A549 (cell line): ENCODE measurements around the gene GHITM. TPM values are rescaled to one million over a fixed set of nuclear protein-coding genes. Genes with fewer than 3 reads are reported as not detected.

Experiments
- ATAC-seq, 2 experiments: fragments of 200-7000 bp in 1 of 2; fragments of >200 bp in 1 of 2; cut with Nextera tagmentation in 1 of 2; cut with Tn5 transposase in 1 of 2; 3 replicates each; pipeline versions ENCODE4 v1.8.0 to v1.9.1; 2018 to 2020; ENCODE audit warnings: mild to moderate bottlenecking in 1 of 2, moderate library complexity in 1 of 2
- CTCF ChIA-PET: fragments of 300-600 bp; sonication (Branson Sonifier 250); formaldehyde crosslinking; extraction: SDS; loops from one replicate; lab custom pipeline; 2021; ENCODE audit warnings: antibody characterized with exemption, inconsistent platforms; lab: Yijun Ruan, JAX
- POLR2A ChIA-PET: fragments of 350-600 bp; formaldehyde crosslinking; extraction: SDS; loops from one replicate; lab custom pipeline; 2021; ENCODE audit warnings: antibody characterized with exemption, inconsistent platforms; lab: Yijun Ruan, JAX
- DNase-seq, 2 experiments: peaks; one replicate each; pipeline versions ENCODE4 v3.0.0 to v3.0.0-alpha.2; 2011 to 2016; ENCODE audit warnings: low read depth in 1 of 2, low spot score in 1 of 2
- FAIRE-seq: peaks from 2 replicates; lab custom pipeline; 2011; peaks lifted over from hg19 to GRCh38; lab: Jason Lieb, UNC
- H3K27ac ChIP-seq, 2 experiments: fragments of >200 bp; sonication (Bioruptor Twin); formaldehyde crosslinking; 3 replicates each; pipeline ENCODE4 v1.5.1; 2016 to 2017
- H3K4me1 ChIP-seq: fragments of >200 bp; sonication (Bioruptor Twin); formaldehyde crosslinking; 3 replicates; pipeline ENCODE4 v1.6.1; 2016
- H3K4me2 ChIP-seq: fragments of >200 bp; sonication (Bioruptor Twin); formaldehyde crosslinking; 3 replicates; pipeline ENCODE4 v1.6.1; 2016
- H3K4me3 ChIP-seq: fragments of >200 bp; sonication (Bioruptor Twin); formaldehyde crosslinking; 3 replicates; pipeline ENCODE4 v1.5.1; 2016
- H3K9me3 ChIP-seq: fragments of >200 bp; sonication (Bioruptor Twin); formaldehyde crosslinking; 3 replicates; pipeline ENCODE4 v1.6.1; 2016
- BCL3 ChIP-seq: fragments of >200 bp; sonication (Bioruptor Twin); formaldehyde crosslinking; IDR thresholded peaks from 3 replicates; pipeline ENCODE4 v1.6.1; 2016
- CHD4 ChIP-seq: fragments of 200-600 bp; sonication (generic); IDR thresholded peaks from 2 replicates; pipeline ENCODE4 v1.6.1; 2016; ENCODE audit warnings: antibody characterized with exemption, mild to moderate bottlenecking, borderline replicate concordance
- FOSB ChIP-seq: fragments of 250-450 bp; sonication (Bioruptor Pico); IDR thresholded peaks from 2 replicates; pipeline ENCODE4 v1.5.0; 2020; ENCODE audit warnings: mild to moderate bottlenecking, moderate library complexity
- HOXB5 ChIP-seq: fragments of 250-450 bp; sonication (Bioruptor Pico); IDR thresholded peaks from 2 replicates; pipeline ENCODE4 v1.5.0; 2020; ENCODE audit warnings: mild to moderate bottlenecking, moderate library complexity
- MAFK ChIP-seq: fragments of 450-650 bp; IDR thresholded peaks from 2 replicates; pipeline ENCODE4 v1.6.1; 2014; ENCODE audit not compliant: partially characterized antibody
- NFE2L2 ChIP-seq: fragments of 150-350 bp; conservative IDR thresholded peaks from 2 replicates; pipeline ENCODE4 v1.6.1; 2014; ENCODE audit warnings: low read length
- NPAS2 ChIP-seq: fragments of 250-450 bp; sonication (Bioruptor Pico); IDR thresholded peaks from 2 replicates; pipeline ENCODE4 v1.8.0; 2022; ENCODE audit warnings: mild to moderate bottlenecking, moderate library complexity, borderline replicate concordance
- NR3C1 ChIP-seq: fragments of >200 bp; sonication (Bioruptor Twin); formaldehyde crosslinking; IDR thresholded peaks from 3 replicates; pipeline ENCODE4 v1.6.1; 2017
- PHF8 ChIP-seq: fragments of 200-600 bp; sonication (generic); IDR thresholded peaks from 2 replicates; pipeline ENCODE4 v1.6.1; 2016; ENCODE audit warnings: low read depth, mild to moderate bottlenecking, antibody characterized with exemption, moderate library complexity, borderline replicate concordance
- RAD21 ChIP-seq, 2 experiments: fragments of >200 bp in 1 of 2; sonication (Bioruptor Twin) in 1 of 2; formaldehyde crosslinking in 1 of 2; IDR thresholded peaks in 1 of 2; conservative IDR thresholded peaks in 1 of 2; 2 replicates in 1 of 2; 3 replicates in 1 of 2; pipeline ENCODE4 v1.6.1; 2012 to 2018; ENCODE audit warnings: inconsistent platforms in 1 of 2
- RCOR1 ChIP-seq: fragments of 150-350 bp; IDR thresholded peaks from 2 replicates; pipeline ENCODE4 v1.6.1; 2014; ENCODE audit warnings: antibody characterized with exemption, low read length, low read depth
- REST ChIP-seq: fragments of 200-600 bp; sonication (generic); IDR thresholded peaks from 2 replicates; pipeline ENCODE4 v1.6.1; 2016; ENCODE audit warnings: antibody characterized with exemption, mild to moderate bottlenecking, moderate library complexity
- SREBF2 ChIP-seq: fragments of 450-650 bp; IDR thresholded peaks from 2 replicates; pipeline ENCODE4 v1.6.1; 2014; ENCODE audit warnings: mild to moderate bottlenecking, moderate library complexity
- WGBS: methylation state at CpG from one replicate; pipeline ENCODE4 v1.1.6; 2017; ENCODE audit errors: missing lambda C conversion rate; 5-methylcytosine and 5-hydroxymethylcytosine counted together
- polyA plus RNA-seq, 4 experiments: library from polyadenylated mRNA; depleted of rRNA in 3 of 4; stranded (reverse); fragments of >200 nt; fragmentation: RNase III in 1 of 4; extraction: RNeasy Plus Mini Kit Qiagen cat#74134 plus additional on column Dnase treatment in 1 of 4; gene quantifications; 2 replicates in 3 of 4; 3 replicates in 1 of 4; pipeline ENCODE4 v1.2.3, GENCODE V29; 2011 to 2017
- TF ChIP-seq, protein P1 (sequence below): IDR thresholded peaks from 2 replicates; pipeline ENCODE4 v1.6.1; 2012
- TF ChIP-seq, protein P2 (sequence below): IDR thresholded peaks from 2 replicates; pipeline ENCODE4 v1.6.1; 2012

The GHITM gene
- polyA plus RNA-seq, 2 of the 4 experiments (the other 2 are of a cell fraction): 220 to 360 TPM

GRCh38 chr10:84173501-84173929, 34.2 kb downstream of the GHITM start, which contains the start of gene GPR15LG:
Gene GPR15LG, plus strand, starts transcription at chr10:84173801. Its CDS starts 51 bp downstream, at chr10:84173852.
- FAIRE-seq (no peak), ATAC-seq (no peak)
- POLR2A ChIA-PET: no interaction called here

DNA sequence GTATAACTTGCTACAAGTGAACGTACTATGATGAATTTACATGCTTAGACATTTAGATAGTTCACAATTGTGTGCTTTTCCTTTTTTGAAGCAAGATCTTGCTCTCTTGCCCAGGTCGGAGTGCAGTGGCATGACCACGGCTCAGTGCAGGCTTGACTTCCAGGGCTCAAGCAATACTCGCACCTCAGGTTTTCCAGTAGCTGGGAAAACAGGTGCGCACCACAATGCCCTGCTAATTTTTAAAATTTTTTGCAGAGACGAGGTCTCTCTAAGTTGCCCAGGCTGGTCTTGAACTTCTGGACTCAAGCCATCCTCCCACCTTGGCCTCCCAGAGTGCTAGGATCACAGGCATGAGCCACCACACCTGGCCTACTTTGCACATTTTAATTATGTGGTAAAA, 36.1 kb downstream of the GHITM start:
- WGBS: 70% methylated on average over 6 of the region's 6 CpGs
- ChIA-PET POLR2A (no interaction called here), CTCF (no interaction called here)
- DNase-seq: no peak
- H3K4me3 ChIP-seq: no peak overlapping the region
- no peak overlapping the region for H3K4me2 ChIP-seq
- ATAC-seq: no peak
- H3K9me3 ChIP-seq: no peaks in the 10 kb centered on the region
- H3K27ac ChIP-seq: no peak overlapping the region
- TF ChIP-seq NFE2L2: no peak
- no peak for TF ChIP-seq RCOR1
- TF ChIP-seq BCL3: no peak
- TF ChIP-seq, protein P1, sequence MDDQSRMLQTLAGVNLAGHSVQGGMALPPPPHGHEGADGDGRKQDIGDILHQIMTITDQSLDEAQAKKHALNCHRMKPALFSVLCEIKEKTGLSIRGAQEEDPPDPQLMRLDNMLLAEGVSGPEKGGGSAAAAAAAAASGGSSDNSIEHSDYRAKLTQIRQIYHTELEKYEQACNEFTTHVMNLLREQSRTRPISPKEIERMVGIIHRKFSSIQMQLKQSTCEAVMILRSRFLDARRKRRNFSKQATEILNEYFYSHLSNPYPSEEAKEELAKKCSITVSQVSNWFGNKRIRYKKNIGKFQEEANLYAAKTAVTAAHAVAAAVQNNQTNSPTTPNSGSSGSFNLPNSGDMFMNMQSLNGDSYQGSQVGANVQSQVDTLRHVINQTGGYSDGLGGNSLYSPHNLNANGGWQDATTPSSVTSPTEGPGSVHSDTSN: no peak
- TF ChIP-seq PHF8: no peak
- TF ChIP-seq FOSB (CRISPR knock-in tag): no peak
- TF ChIP-seq, protein P2, sequence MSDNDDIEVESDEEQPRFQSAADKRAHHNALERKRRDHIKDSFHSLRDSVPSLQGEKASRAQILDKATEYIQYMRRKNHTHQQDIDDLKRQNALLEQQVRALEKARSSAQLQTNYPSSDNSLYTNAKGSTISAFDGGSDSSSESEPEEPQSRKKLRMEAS: no peak
- TF ChIP-seq CHD4: no peak
- TF ChIP-seq NR3C1: no peak
- no peak for TF ChIP-seq REST
- FAIRE-seq: no peak
- H3K4me1 ChIP-seq: no peaks in the 10 kb centered on the region; the same call in 2 of the 3 replicates

More at GRCh38 chr10:84173501-84173929, 34.2 kb downstream of the GHITM start, which contains the start of gene GPR15LG:
- no peak within 1 kb of the TSS for H3K27ac ChIP-seq
- H3K4me1 ChIP-seq: no peaks in the 10 kb centered on the region
- no peak within 1 kb of the TSS for H3K4me2 ChIP-seq
- no peak for TF ChIP-seq SREBF2
- TF ChIP-seq NFE2L2: no peak
- TF ChIP-seq HOXB5 (CRISPR knock-in tag): no peak
- CTCF ChIA-PET: interaction anchor here (0.5 kb wide), 1 partner anchor 8 kb away, joined by 3 read pairs; no protein-coding TSS in a partner anchor
- no peak for DNase-seq
- no peaks in the 10 kb centered on the region for H3K9me3 ChIP-seq
- WGBS: 50% methylated on average over 2 of the region's 2 CpGs
- H3K4me3 ChIP-seq: no peak within 1 kb of the TSS

DNA sequence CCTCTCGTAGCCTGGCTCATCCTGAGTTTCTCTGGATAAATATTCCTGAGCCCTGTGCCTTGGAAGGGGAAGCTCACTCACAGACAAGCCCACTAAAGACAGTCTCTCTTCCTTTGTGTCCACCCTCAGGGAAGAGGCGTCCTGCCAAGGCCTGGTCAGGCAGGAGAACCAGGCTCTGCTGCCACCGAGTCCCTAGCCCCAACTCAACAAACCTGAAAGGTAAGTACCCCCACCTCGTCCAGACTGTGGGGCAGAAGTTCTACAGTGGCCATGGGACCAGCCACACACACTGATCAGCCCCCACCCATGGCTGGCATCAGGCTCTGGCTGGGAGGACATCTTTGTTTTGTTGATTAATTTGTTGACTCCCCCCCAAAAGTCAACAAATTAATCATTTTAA, 37.0 kb downstream of the GHITM start:
- H3K4me2 ChIP-seq: no peak overlapping the region
- ChIA-PET POLR2A (no interaction called here), CTCF (no interaction called here)
- H3K4me3 ChIP-seq: no peak overlapping the region
- 60% methylated on average over 1 of the region's 4 CpGs for WGBS
- H3K27ac ChIP-seq: no peak overlapping the region
- ATAC-seq: no peak
- H3K4me1 ChIP-seq: no peaks in the 10 kb centered on the region; the same call in 2 of the 3 replicates
- no peak for FAIRE-seq
- DNase-seq: no peak
- no peaks in the 10 kb centered on the region for H3K9me3 ChIP-seq
- no peak for TF ChIP-seq SREBF2
- TF ChIP-seq MAFK: no peak
- TF ChIP-seq RAD21 (conservative IDR thresholded peaks at IDR 0.05 in 1 of 2, IDR thresholded peaks at IDR 0.05 in 1 of 2): no peak
- no peak for TF ChIP-seq FOSB (CRISPR knock-in tag)
- no peak for TF ChIP-seq NPAS2
